ENCODE measurements around the gene CAMK2D.

Gene CAMK2D

GRCh38 chr4:113762186-113763028 lies 869 bp upstream of the CAMK2D start:
- DNase-seq = peak; percentile 96 to 97

- peak; percentile 41 to 44 for DNase-seq
These were observed 531 bp downstream of the CAMK2D start for GRCh38 chr4:113760795-113761619.

- DNase-seq = peak; percentile 7 to 14
These were observed 1.3 kb downstream of the CAMK2D start for GRCh38 chr4:113760094-113760794.

- DNase-seq = no peak
These were observed 1.8 kb downstream of the CAMK2D start for GRCh38 chr4:113759696-113760093.

- no peak for DNase-seq
These were observed 3.2 kb downstream of the CAMK2D start for GRCh38 chr4:113758372-113758771.

GRCh38 chr4:113757486-113757885 lies 4.1 kb downstream of the CAMK2D start:
- DNase-seq = no peak

- DNase-seq = no peak
These were observed 5.5 kb downstream of the CAMK2D start for GRCh38 chr4:113756005-113756410.

GRCh38 chr4:113750734-113751133 lies 10.8 kb downstream of the CAMK2D start:
- DNase-seq = no peak

GRCh38 chr4:113750296-113750695 lies 11.2 kb downstream of the CAMK2D start:
- DNase-seq = no peak

GRCh38 chr4:113749178-113749577 lies 12.4 kb downstream of the CAMK2D start:
- no peak for DNase-seq

- no peak for DNase-seq
These were observed 13.6 kb downstream of the CAMK2D start for GRCh38 chr4:113747949-113748348.

- DNase-seq = no peak
These were observed 15.8 kb downstream of the CAMK2D start for GRCh38 chr4:113745711-113746110.

GRCh38 chr4:113744667-113745240 lies 16.8 kb downstream of the CAMK2D start:
- no peak for DNase-seq

GRCh38 chr4:113743690-113744089 lies 17.8 kb downstream of the CAMK2D start:
- no peak for DNase-seq

GRCh38 chr4:113742643-113743042 lies 18.9 kb downstream of the CAMK2D start:
- no peak for DNase-seq

GRCh38 chr4:113741956-113742355 lies 19.6 kb downstream of the CAMK2D start:
- no peak for DNase-seq

- no peak for DNase-seq
These were observed 20.6 kb downstream of the CAMK2D start for GRCh38 chr4:113740857-113741379.

- no peak for DNase-seq
These were observed 22.3 kb downstream of the CAMK2D start for GRCh38 chr4:113739197-113739596.

GRCh38 chr4:113738251-113738650 lies 23.3 kb downstream of the CAMK2D start:
- DNase-seq = no peak

GRCh38 chr4:113733685-113734084 lies 27.9 kb downstream of the CAMK2D start:
- DNase-seq = no peak

GRCh38 chr4:113732967-113733527 lies 28.5 kb downstream of the CAMK2D start:
- no peak for DNase-seq

GRCh38 chr4:113730467-113731216 lies 30.9 kb downstream of the CAMK2D start:
- DNase-seq = no peak
